SK-N-SH treated with all-trans-retinoic acid at 6 μM for 48 hours (cell line): ENCODE data around the gene ZSCAN22.

Experiments used
- ATAC-seq: fragments of 200-7000 bp; cut with Tn5 transposase; 3 replicates; pipeline ENCODE4 v1.9.1; 2020; ENCODE audit warnings: mild to moderate bottlenecking, moderate library complexity
- ARNTL ChIP-seq: fragments of 450-650 bp; formaldehyde crosslinking; IDR thresholded peaks from 2 replicates; pipeline ENCODE4 v1.5.0; 2020; ENCODE audit warnings: low read depth, mild to moderate bottlenecking, moderate library complexity, borderline replicate concordance
- BACH2 ChIP-seq: fragments of 250-450 bp; sonication (Bioruptor Pico); IDR thresholded peaks from 2 replicates; pipeline ENCODE4 v1.9.0; 2021; ENCODE audit warnings: mild to moderate bottlenecking, borderline replicate concordance
- CSDC2 ChIP-seq: fragments of 250-450 bp; sonication (Bioruptor Pico); IDR thresholded peaks from 2 replicates; pipeline ENCODE4 v1.5.0; 2020; ENCODE audit warnings: mild to moderate bottlenecking, moderate library complexity
- ESRRG ChIP-seq: fragments of 250-450 bp; sonication (Bioruptor Pico); IDR thresholded peaks from 2 replicates; pipeline ENCODE4 v1.6.1; 2021; ENCODE audit warnings: mild to moderate bottlenecking
- GLIS3 ChIP-seq: fragments of 250-450 bp; sonication (Bioruptor Pico); IDR thresholded peaks from 2 replicates; pipeline ENCODE4 v1.5.0; 2020; ENCODE audit warnings: mild to moderate bottlenecking, moderate library complexity
- ISL1 ChIP-seq: fragments of 250-450 bp; sonication (Bioruptor Pico); IDR thresholded peaks from 2 replicates; pipeline ENCODE4 v2.1.2; 2022; ENCODE audit warnings: mild to moderate bottlenecking, moderate library complexity
- OSR1 ChIP-seq: fragments of 250-450 bp; sonication (Bioruptor Pico); IDR thresholded peaks from 2 replicates; pipeline ENCODE4 v1.8.0; 2022; ENCODE audit warnings: moderate library complexity, mild to moderate bottlenecking, inconsistent platforms
- PPARA ChIP-seq: fragments of 250-450 bp; sonication (Bioruptor Pico); IDR thresholded peaks from 2 replicates; pipeline ENCODE4 v1.5.0; 2020; ENCODE audit warnings: mild to moderate bottlenecking, borderline replicate concordance
- RARB ChIP-seq: fragments of 250-450 bp; sonication (Bioruptor Pico); IDR thresholded peaks from 2 replicates; pipeline ENCODE4 v1.8.0; 2021; ENCODE audit warnings: mild to moderate bottlenecking, moderate library complexity
- SNAI2 ChIP-seq: fragments of 250-450 bp; sonication (Bioruptor Pico); IDR thresholded peaks from 2 replicates; pipeline ENCODE4 v1.5.0; 2020; ENCODE audit warnings: mild to moderate bottlenecking, moderate library complexity
- TCF4 ChIP-seq: fragments of 250-450 bp; sonication (Bioruptor Pico); IDR thresholded peaks from 2 replicates; pipeline ENCODE4 v1.8.0; 2021; ENCODE audit warnings: mild to moderate bottlenecking, moderate library complexity, borderline replicate concordance
- TOX ChIP-seq: fragments of 250-450 bp; sonication (Bioruptor Pico); IDR thresholded peaks from 2 replicates; pipeline ENCODE4 v1.8.0; 2021; ENCODE audit warnings: mild to moderate bottlenecking, moderate library complexity, borderline replicate concordance
- ZC3H10 ChIP-seq: fragments of 250-450 bp; sonication (Bioruptor Pico); IDR thresholded peaks from 2 replicates; pipeline ENCODE4 v1.5.1; 2021; ENCODE audit warnings: mild to moderate bottlenecking, moderate library complexity
- ZFP3 ChIP-seq: fragments of 250-450 bp; sonication (Bioruptor Pico); IDR thresholded peaks from 2 replicates; pipeline ENCODE4 v1.5.0; 2020; ENCODE audit warnings: mild to moderate bottlenecking, moderate library complexity
- ZFP30 ChIP-seq: fragments of 450-650 bp; formaldehyde crosslinking; IDR thresholded peaks from 2 replicates; pipeline ENCODE4 v1.5.0; 2022; ENCODE audit warnings: mild to moderate bottlenecking, moderate library complexity
- ZNF565 ChIP-seq: fragments of 450-650 bp; formaldehyde crosslinking; conservative IDR thresholded peaks from 2 replicates; pipeline ENCODE4 v1.5.0; 2020; ENCODE audit warnings: low read depth, mild to moderate bottlenecking, moderate library complexity
- ZNF70 ChIP-seq: fragments of 450-650 bp; formaldehyde crosslinking; IDR thresholded peaks from 2 replicates; pipeline ENCODE4 v1.5.0; 2020; ENCODE audit warnings: mild to moderate bottlenecking, moderate library complexity
- ZNF8 ChIP-seq: fragments of 450-650 bp; formaldehyde crosslinking; IDR thresholded peaks from 2 replicates; pipeline ENCODE4 v1.5.0; 2020; ENCODE audit warnings: mild to moderate bottlenecking, moderate library complexity
- TF ChIP-seq, protein P1 (sequence below): fragments of 250-450 bp; sonication (Bioruptor Pico); IDR thresholded peaks from 2 replicates; pipeline ENCODE4 v1.5.0; 2020; ENCODE audit warnings: mild to moderate bottlenecking, moderate library complexity
- TF ChIP-seq, protein P2 (sequence below): fragments of 250-450 bp; sonication (Bioruptor Pico); IDR thresholded peaks from 2 replicates; pipeline ENCODE4 v1.5.1; 2020; ENCODE audit warnings: low read depth, mild to moderate bottlenecking, moderate library complexity
- TF ChIP-seq, protein P3 (sequence below): fragments of 250-450 bp; sonication (Bioruptor Pico); IDR thresholded peaks from 2 replicates; pipeline ENCODE4 v1.8.0; 2021; ENCODE audit warnings: low read depth, mild to moderate bottlenecking, moderate library complexity, borderline replicate concordance
- TF ChIP-seq, protein P4 (sequence below): fragments of 250-450 bp; sonication (Bioruptor Pico); IDR thresholded peaks from 2 replicates; pipeline ENCODE4 v1.5.1; 2021; ENCODE audit warnings: mild to moderate bottlenecking, moderate library complexity

The ZSCAN22 gene

DNA sequence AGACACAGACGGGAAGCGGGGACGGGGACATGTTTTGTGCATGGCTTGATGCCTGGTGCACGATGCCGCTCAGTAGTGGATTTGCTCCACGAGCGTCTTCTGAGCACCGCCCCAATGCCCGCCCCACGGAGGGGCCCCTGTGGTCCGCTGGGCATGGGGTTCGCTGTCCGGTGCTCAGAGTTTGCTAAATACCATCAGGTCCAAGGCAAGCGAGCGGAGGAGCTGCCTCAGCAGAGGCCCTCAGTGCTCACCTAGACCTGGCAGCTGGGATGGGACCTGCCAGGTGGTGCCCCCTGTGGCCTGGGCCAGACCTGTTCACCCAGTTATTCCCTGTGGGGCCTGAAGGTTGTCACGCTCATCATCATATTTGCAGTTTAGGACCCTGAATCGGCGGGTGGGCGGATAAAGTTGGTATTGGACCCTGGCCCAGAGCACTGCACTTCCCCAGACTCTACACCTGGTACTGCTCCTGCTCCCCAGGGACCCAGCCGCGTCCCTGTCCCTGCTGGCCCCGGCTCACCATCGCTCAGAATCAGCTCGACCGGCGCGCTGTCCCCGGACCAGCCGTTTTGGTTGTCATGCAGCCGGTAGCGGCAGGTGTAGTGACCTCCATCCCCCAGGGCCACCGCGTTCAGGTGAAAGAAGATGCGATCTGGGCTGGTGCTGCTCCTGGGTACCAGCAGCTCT lies 24.2 kb downstream of the ZSCAN22 start:
- TF ChIP-seq, protein P1, sequence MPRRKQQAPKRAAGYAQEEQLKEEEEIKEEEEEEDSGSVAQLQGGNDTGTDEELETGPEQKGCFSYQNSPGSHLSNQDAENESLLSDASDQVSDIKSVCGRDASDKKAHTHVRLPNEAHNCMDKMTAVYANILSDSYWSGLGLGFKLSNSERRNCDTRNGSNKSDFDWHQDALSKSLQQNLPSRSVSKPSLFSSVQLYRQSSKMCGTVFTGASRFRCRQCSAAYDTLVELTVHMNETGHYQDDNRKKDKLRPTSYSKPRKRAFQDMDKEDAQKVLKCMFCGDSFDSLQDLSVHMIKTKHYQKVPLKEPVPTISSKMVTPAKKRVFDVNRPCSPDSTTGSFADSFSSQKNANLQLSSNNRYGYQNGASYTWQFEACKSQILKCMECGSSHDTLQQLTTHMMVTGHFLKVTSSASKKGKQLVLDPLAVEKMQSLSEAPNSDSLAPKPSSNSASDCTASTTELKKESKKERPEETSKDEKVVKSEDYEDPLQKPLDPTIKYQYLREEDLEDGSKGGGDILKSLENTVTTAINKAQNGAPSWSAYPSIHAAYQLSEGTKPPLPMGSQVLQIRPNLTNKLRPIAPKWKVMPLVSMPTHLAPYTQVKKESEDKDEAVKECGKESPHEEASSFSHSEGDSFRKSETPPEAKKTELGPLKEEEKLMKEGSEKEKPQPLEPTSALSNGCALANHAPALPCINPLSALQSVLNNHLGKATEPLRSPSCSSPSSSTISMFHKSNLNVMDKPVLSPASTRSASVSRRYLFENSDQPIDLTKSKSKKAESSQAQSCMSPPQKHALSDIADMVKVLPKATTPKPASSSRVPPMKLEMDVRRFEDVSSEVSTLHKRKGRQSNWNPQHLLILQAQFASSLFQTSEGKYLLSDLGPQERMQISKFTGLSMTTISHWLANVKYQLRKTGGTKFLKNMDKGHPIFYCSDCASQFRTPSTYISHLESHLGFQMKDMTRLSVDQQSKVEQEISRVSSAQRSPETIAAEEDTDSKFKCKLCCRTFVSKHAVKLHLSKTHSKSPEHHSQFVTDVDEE (CRISPR knock-in tag), result no peak
- no peak for TF ChIP-seq OSR1 (CRISPR knock-in tag)
- TF ChIP-seq ZNF70, result no peak
- TF ChIP-seq ESRRG (CRISPR knock-in tag), result no peak
- TF ChIP-seq GLIS3 (CRISPR knock-in tag), result no peak
- no peak for TF ChIP-seq TOX (CRISPR knock-in tag)
- no peak for TF ChIP-seq ZFP30 (CRISPR knock-in tag)
- TF ChIP-seq, protein P2, sequence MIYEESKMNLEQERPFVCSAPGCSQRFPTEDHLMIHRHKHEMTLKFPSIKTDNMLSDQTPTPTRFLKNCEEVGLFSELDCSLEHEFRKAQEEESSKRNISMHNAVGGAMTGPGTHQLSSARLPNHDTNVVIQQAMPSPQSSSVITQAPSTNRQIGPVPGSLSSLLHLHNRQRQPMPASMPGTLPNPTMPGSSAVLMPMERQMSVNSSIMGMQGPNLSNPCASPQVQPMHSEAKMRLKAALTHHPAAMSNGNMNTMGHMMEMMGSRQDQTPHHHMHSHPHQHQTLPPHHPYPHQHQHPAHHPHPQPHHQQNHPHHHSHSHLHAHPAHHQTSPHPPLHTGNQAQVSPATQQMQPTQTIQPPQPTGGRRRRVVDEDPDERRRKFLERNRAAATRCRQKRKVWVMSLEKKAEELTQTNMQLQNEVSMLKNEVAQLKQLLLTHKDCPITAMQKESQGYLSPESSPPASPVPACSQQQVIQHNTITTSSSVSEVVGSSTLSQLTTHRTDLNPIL (CRISPR knock-in tag), result no peak
- TF ChIP-seq, protein P3, sequence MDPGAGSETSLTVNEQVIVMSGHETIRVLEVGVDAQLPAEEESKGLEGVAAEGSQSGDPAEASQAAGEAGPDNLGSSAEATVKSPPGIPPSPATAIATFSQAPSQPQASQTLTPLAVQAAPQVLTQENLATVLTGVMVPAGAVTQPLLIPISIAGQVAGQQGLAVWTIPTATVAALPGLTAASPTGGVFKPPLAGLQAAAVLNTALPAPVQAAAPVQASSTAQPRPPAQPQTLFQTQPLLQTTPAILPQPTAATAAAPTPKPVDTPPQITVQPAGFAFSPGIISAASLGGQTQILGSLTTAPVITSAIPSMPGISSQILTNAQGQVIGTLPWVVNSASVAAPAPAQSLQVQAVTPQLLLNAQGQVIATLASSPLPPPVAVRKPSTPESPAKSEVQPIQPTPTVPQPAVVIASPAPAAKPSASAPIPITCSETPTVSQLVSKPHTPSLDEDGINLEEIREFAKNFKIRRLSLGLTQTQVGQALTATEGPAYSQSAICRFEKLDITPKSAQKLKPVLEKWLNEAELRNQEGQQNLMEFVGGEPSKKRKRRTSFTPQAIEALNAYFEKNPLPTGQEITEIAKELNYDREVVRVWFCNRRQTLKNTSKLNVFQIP (CRISPR knock-in tag), result no peak
- no peak for TF ChIP-seq ARNTL (CRISPR knock-in tag)
- no peak for TF ChIP-seq RARB (CRISPR knock-in tag)
- TF ChIP-seq ZC3H10 (CRISPR knock-in tag), result no peak
- no peak for TF ChIP-seq PPARA (CRISPR knock-in tag)
- no peak for TF ChIP-seq ISL1 (CRISPR knock-in tag)
- no peak for TF ChIP-seq ZFP3 (CRISPR knock-in tag)
- TF ChIP-seq TCF4 (CRISPR knock-in tag), result no peak
- no peak for TF ChIP-seq ZNF565
- no peak for ATAC-seq

DNA sequence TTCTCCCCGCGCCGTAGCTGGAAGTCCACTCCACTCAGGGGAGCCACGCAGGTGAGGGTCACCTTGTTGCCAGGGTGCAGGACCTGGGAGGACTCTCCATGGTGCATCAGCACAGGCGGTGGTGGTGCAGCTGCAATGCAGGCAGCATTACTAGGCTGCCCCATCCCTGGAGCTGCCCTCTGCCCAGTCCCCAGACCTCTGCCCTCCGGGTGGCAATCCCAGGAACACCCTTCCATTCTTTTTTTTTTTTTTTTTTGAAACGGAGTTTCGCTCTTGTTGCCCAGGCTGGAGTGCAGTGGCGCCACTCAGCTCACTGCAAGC lies 24.7 kb downstream of the ZSCAN22 start:
- TF ChIP-seq ESRRG (CRISPR knock-in tag), result no peak
- TF ChIP-seq, protein P1 (CRISPR knock-in tag), result no peak
- TF ChIP-seq, protein P2 (CRISPR knock-in tag), result no peak
- no peak for TF ChIP-seq SNAI2 (CRISPR knock-in tag)
- TF ChIP-seq ZNF565, result no peak
- TF ChIP-seq TCF4 (CRISPR knock-in tag), result no peak
- TF ChIP-seq PPARA (CRISPR knock-in tag), result no peak
- TF ChIP-seq, protein P3 (CRISPR knock-in tag), result no peak
- TF ChIP-seq GLIS3 (CRISPR knock-in tag), result no peak
- TF ChIP-seq ZNF8, result no peak
- no peak for TF ChIP-seq ZNF70
- TF ChIP-seq ISL1 (CRISPR knock-in tag), result no peak
- TF ChIP-seq ZFP30 (CRISPR knock-in tag), result no peak
- TF ChIP-seq BACH2 (CRISPR knock-in tag), result no peak
- no peak for TF ChIP-seq TOX (CRISPR knock-in tag)
- TF ChIP-seq RARB (CRISPR knock-in tag), result no peak
- no peak for TF ChIP-seq CSDC2 (CRISPR knock-in tag)
- TF ChIP-seq ZFP3 (CRISPR knock-in tag), result no peak
- TF ChIP-seq, protein P4, sequence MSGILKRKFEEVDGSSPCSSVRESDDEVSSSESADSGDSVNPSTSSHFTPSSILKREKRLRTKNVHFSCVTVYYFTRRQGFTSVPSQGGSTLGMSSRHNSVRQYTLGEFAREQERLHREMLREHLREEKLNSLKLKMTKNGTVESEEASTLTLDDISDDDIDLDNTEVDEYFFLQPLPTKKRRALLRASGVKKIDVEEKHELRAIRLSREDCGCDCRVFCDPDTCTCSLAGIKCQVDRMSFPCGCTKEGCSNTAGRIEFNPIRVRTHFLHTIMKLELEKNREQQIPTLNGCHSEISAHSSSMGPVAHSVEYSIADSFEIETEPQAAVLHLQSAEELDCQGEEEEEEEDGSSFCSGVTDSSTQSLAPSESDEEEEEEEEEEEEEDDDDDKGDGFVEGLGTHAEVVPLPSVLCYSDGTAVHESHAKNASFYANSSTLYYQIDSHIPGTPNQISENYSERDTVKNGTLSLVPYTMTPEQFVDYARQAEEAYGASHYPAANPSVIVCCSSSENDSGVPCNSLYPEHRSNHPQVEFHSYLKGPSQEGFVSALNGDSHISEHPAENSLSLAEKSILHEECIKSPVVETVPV, result no peak
- TF ChIP-seq, all 23 proteins: peak for 0
- no peak for ATAC-seq
